Epithelial cell of esophagus (primary cell): Measurements from ENCODE around the gene ZNF670.
A peak's percentile ranks its signal among the peaks of the same experiment; 100 is the strongest.

ENCODE experiments used
- DNase-seq: peaks from one replicate; pipeline ENCODE4 v3.0.0; 2010; ENCODE audit warnings: low read depth
- H3K4me3 ChIP-seq: 2 replicates; pipeline ENCODE4 v1.5.1; 2011; ENCODE audit warnings: mild to moderate bottlenecking, low read length, control low read depth
- CTCF ChIP-seq: IDR thresholded peaks from 2 replicates; pipeline ENCODE4 v1.5.1; 2011; ENCODE audit warnings: low read depth, mild to moderate bottlenecking, low read length, control low read depth, inconsistent platforms; ENCODE audit not compliant: insufficient read depth; ENCODE audit errors: missing control alignments

The ZNF670 gene

GRCh38 chr1:247115141-247115510 is 36.5 kb upstream of the ZNF670 start:
- TF ChIP-seq CTCF = no peak
- DNase-seq = no peak
- H3K4me3 ChIP-seq = no peak overlapping the region

GRCh38 chr1:247114351-247115140 is 35.9 kb upstream of the ZNF670 start:
- H3K4me3 ChIP-seq = no peak overlapping the region
- TF ChIP-seq CTCF = no peak
- DNase-seq = no peak

GRCh38 chr1:247113733-247114271 is 35.2 kb upstream of the ZNF670 start:
- DNase-seq = no peak
- no peak for TF ChIP-seq CTCF
- no peak overlapping the region for H3K4me3 ChIP-seq

- no peak overlapping the region for H3K4me3 ChIP-seq
- TF ChIP-seq CTCF = no peak
- peak; percentile 23 for DNase-seq
Observed at GRCh38 chr1:247113094-247113497, 34.5 kb upstream of the ZNF670 start.

GRCh38 chr1:247112479-247112781 is 33.8 kb upstream of the ZNF670 start:
- DNase-seq = no peak
- H3K4me3 ChIP-seq = no peak overlapping the region
- TF ChIP-seq CTCF = no peak

GRCh38 chr1:247111700-247112478 is 33.3 kb upstream of the ZNF670 start:
- TF ChIP-seq CTCF = no peak
- DNase-seq = no peak
- H3K4me3 ChIP-seq = peak overlapping the region; percentile 49
